Activated CD8-positive, alpha-beta T cell treated with anti-CD3 and anti-CD28 coated beads for 36 hours (primary cell): ENCODE data around the gene ITPR3. TPM values are rescaled to one million over a fixed set of nuclear protein-coding genes. Genes with fewer than 3 reads are reported as not detected.

Experiments
- ATAC-seq: fragments of 200-7000 bp; cut with Tn5 transposase; one replicate; pipeline ENCODE4 v1.10.0; 2021; ENCODE audit warnings: mild to moderate bottlenecking, moderate library complexity
- CTCF ChIA-PET: fragments of 350-600 bp; sonication (Branson Sonifier 250); formaldehyde crosslinking; loops from one replicate; lab custom pipeline; 2021; ENCODE audit warnings: antibody characterized with exemption; lab: Charles Lee
- POLR2A ChIA-PET: fragments of 350-600 bp; sonication (Branson Sonifier 250); formaldehyde crosslinking; loops from one replicate; lab custom pipeline; 2021; ENCODE audit warnings: antibody characterized with exemption; lab: Charles Lee
- DNase-seq: peaks from one replicate; pipeline ENCODE4 v3.0.0-alpha.2; 2020
- H3K27ac Mint-ChIP-seq: one replicate; pipeline ENCODE4 v1.8.0; 2021; ENCODE audit warnings: mild to moderate bottlenecking, mixed read lengths
- H3K27me3 Mint-ChIP-seq: one replicate; pipeline ENCODE4 v1.8.0; 2021; ENCODE audit warnings: mixed read lengths
- H3K36me3 Mint-ChIP-seq: one replicate; pipeline ENCODE4 v1.8.0; 2021; ENCODE audit warnings: low read depth, mixed read lengths
- H3K4me1 Mint-ChIP-seq: one replicate; pipeline ENCODE4 v1.8.0; 2021; ENCODE audit warnings: low read depth, mixed read lengths
- H3K4me3 Mint-ChIP-seq: one replicate; pipeline ENCODE4 v1.8.0; 2021; ENCODE audit warnings: mild to moderate bottlenecking, moderate library complexity, mixed read lengths
- H3K9me3 Mint-ChIP-seq: one replicate; pipeline ENCODE4 v1.8.0; 2021; ENCODE audit warnings: mixed read lengths
- CTCF ChIP-seq: fragments of 200-600 bp; IDR thresholded peaks from one replicate; pipeline ENCODE4 v1.8.0; 2022; ENCODE audit warnings: antibody characterized with exemption, mild to moderate bottlenecking
- intact Hi-C: fragments of 100-400 bp; cut with micrococcal nuclease; formaldehyde crosslinking; loops from one replicate; pipeline ENCODE4 v1.10.0; 2022
- total RNA-seq, 2 experiments: library from RNA; stranded (reverse); gene quantifications; one replicate each; pipeline ENCODE4 v1.2.3, GENCODE V29; 2021

ITPR3 gene
- total RNA-seq, 2 experiments from 2014 or later = 36.6 to 38.0 TPM

GRCh38 chr6:33686225-33686924 is 65.3 kb downstream of the ITPR3 start:
- ATAC-seq (no peak), DNase-seq (no peak)
- POLR2A ChIA-PET = no interaction called here
- Mint-ChIP-seq H3K36me3 (peaks cover 55% of the 10 kb centered on the region), H3K27ac (no peak overlapping the region), H3K27me3 (no peaks in the 10 kb centered on the region), H3K9me3 (no peaks in the 10 kb centered on the region), H3K4me1 (peaks cover 21% of the 10 kb centered on the region), H3K4me3 (no peak overlapping the region)
- CTCF ChIA-PET = interaction anchor here (2.1 kb wide), 1 partner anchor 14 kb away, joined by 7 read pairs; no protein-coding TSS in a partner anchor
- no peak for TF ChIP-seq CTCF
- intact Hi-C loops = no loop called here

GRCh38 chr6:33686981-33687975 is 66.2 kb downstream of the ITPR3 start:
- ChIA-PET POLR2A (no interaction called here), CTCF (interaction anchor here (2.1 kb wide), 1 partner anchor 13 kb away, joined by 7 read pairs; no protein-coding TSS in a partner anchor)
- peaks cover 28% of the 10 kb centered on the region for H3K4me1 Mint-ChIP-seq
- H3K4me3 Mint-ChIP-seq = no peak overlapping the region
- no peaks in the 10 kb centered on the region for H3K9me3 Mint-ChIP-seq
- TF ChIP-seq CTCF = no peak
- no peaks in the 10 kb centered on the region for H3K27me3 Mint-ChIP-seq
- ATAC-seq (no peak), DNase-seq (no peak)
- peaks cover 57% of the 10 kb centered on the region for H3K36me3 Mint-ChIP-seq
- intact Hi-C loops = no loop called here
- H3K27ac Mint-ChIP-seq = no peak overlapping the region

GRCh38 chr6:33688006-33688405 is 66.9 kb downstream of the ITPR3 start:
- intact Hi-C loops = no loop called here
- peaks cover 29% of the 10 kb centered on the region for H3K4me1 Mint-ChIP-seq
- no peak overlapping the region for H3K4me3 Mint-ChIP-seq
- no peaks in the 10 kb centered on the region for H3K9me3 Mint-ChIP-seq
- ChIA-PET POLR2A (no interaction called here), CTCF (no interaction called here)
- peaks cover 60% of the 10 kb centered on the region for H3K36me3 Mint-ChIP-seq
- no peak for TF ChIP-seq CTCF
- ATAC-seq (no peak), DNase-seq (no peak)
- no peak overlapping the region for H3K27ac Mint-ChIP-seq
- no peaks in the 10 kb centered on the region for H3K27me3 Mint-ChIP-seq

- Mint-ChIP-seq H3K4me3 (no peak overlapping the region), H3K36me3 (peaks cover 59% of the 10 kb centered on the region), H3K4me1 (peaks cover 29% of the 10 kb centered on the region), H3K27ac (no peak overlapping the region), H3K9me3 (no peaks in the 10 kb centered on the region), H3K27me3 (no peaks in the 10 kb centered on the region)
- DNase-seq (no peak), ATAC-seq (no peak)
- no peak for TF ChIP-seq CTCF
- intact Hi-C loops = no loop called here
- ChIA-PET CTCF (no interaction called here), POLR2A (no interaction called here)
Measured at GRCh38 chr6:33688451-33689147, 67.5 kb downstream of the ITPR3 start.
